HG03558 (cell line): Measurements from ENCODE around the gene LIN7B.
A peak's percentile ranks its signal among the peaks of the same experiment; 100 is the strongest.
"Not testable (repeated sequence)": the region's sequence is repeated elsewhere in the genome, so short reads cannot be mapped to it uniquely, and the experiment has no call there.

ENCODE experiments used
- ATAC-seq: cut with Tn5 transposase; IDR thresholded peaks from one replicate; pipeline ENCODE4 v1.9.1; 2021; ENCODE audit warnings: moderate number of reproducible peaks; ENCODE audit not compliant: unreplicated experiment; ENCODE audit errors: extremely low read depth

The LIN7B gene, protein sequence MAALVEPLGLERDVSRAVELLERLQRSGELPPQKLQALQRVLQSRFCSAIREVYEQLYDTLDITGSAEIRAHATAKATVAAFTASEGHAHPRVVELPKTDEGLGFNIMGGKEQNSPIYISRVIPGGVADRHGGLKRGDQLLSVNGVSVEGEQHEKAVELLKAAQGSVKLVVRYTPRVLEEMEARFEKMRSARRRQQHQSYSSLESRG

DNA sequence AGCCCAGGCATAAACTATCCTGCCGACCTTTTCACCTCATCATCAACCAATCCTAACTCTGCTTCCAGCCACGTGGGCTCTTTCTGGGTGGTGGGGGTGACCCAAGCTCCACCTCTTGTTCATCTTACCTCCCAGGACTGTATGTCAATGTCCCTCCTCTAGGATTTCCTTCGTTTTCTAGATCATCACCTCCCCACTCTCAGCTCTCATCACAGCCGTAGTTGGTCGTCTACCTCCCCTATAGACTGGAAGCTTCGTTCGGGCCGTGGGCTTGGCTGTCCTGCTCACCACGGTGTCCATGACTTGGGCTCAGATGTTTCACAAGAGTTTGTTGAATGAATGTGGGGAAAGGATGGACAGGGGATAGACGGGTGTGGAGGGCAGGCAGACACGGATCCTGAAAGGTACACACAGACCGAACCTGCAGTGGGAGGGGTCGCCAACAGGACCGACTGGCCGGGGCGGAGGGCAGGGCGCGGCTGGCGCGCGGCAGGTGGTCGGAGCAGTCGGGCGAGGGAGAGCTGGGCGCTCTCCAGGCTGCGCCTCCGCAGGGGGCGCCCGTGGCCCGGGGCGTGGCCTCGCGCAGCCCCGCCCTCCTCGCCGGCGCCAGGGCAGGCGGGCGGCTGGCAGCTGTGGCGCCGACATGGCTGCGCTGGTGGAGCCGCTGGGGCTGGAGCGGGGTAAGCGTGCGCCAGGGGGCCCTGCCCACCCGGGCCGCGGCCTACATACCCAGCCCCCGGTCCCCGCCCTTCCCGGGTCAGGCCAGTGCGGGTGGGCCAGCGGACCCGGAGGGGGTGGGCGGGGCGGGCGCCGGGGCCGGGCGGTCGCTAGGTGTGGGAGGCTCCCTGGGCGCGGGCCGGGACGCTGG is at the start of gene LIN7B:
Gene LIN7B, plus strand, starts transcription at position 609 of the 868 bp plus-strand sequence. Its CDS starts 35 bp downstream, at position 644.
- no peak for ATAC-seq

DNA sequence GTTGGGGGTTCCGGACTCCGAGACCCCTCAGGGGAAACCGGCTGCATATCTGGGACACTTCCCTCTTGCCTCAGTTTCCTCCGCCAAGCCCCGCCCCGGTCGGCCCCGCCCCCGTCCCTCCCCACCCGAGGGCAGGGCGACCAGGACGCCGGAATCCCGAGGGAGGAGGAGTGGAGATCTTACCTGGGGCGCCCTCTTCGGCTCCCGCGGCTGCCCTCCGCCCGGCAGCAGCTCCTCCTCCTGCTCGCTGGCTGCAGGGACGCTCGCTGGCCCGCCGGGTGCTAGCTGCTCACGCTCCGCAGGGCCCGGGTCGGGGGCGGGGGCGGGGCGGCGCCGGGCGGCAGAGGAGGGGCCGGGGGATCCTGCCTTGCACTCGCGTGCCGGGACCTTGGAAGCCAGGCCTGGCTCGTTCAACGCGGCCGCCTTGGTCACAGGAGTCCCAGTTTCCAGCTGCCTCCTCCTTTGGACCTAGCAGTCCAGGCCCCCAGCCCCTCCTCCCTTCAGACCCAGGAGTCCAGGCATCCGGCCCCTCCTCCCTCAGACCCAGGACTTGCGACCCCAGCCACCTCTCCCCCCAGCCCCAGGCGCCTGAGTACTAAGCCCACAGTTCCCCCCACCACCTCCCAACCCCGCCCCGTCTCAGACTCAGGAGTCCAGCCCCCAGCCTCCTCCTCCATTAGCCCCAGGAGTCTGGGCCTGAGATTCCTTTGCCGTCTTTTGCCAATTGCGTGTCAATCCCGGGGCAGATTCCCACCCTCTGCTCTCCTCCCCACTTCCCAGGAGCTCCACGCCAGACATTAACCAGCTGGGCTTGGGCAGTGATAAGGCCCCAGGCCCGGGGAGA is 49.2 kb upstream of the LIN7B start, which contains the start of gene NTF4:
Gene NTF4, minus strand, starts transcription at position 51 of the 844 bp plus-strand sequence. CDS start 2,821 bp downstream, outside the sequence.
- ATAC-seq, result no peak

DNA sequence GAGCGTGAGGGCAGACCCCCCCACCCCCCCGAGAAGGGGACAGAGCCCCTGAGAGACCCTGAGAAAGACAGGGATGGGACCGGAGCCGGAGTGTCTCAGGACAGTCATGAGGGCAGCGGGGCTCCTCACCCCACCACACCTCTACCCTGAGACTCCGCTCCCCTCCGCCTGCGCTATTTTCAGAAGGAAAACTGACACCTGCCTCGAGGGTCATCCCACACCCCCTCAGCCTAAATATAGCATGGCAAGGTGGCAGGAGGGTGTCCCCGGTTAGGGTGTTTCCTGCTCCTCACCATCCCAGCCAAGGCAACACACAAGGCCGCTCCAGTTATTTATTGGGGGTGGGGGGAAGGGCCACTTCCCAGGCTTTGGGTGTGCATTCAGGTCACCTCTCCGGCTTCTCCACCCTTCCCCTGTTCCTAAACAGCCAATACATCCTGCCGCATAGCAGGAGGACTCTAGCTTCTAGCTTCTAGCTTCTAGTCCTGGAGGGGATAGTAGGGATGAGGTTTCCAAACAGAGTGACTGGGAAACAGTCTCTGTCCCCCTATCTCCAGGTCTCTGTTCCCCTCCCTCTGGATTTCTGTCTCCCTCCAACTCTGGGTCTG is 48.2 kb upstream of the LIN7B start:
- no peak for ATAC-seq

DNA sequence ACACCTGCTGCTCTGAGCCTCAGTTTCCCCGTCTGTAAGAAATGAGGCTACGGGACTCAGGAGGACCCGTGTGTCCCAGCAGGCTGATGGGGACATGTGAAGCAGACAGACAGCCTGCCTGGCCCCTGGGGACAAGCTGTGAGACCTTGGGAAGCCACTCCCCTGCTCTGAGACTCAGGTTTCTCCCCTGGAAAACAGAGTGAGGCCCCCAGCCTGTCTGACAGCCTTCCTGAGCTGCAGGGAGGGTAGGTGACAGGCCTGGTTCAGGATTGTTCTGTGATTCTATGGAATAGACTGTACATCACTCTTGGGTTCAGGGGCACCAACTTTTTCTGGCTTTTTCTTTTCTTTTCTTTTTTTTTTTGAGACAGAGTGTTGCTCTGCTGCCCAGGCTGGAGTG is 46.6 kb upstream of the LIN7B start:
- ATAC-seq, result no peak

DNA sequence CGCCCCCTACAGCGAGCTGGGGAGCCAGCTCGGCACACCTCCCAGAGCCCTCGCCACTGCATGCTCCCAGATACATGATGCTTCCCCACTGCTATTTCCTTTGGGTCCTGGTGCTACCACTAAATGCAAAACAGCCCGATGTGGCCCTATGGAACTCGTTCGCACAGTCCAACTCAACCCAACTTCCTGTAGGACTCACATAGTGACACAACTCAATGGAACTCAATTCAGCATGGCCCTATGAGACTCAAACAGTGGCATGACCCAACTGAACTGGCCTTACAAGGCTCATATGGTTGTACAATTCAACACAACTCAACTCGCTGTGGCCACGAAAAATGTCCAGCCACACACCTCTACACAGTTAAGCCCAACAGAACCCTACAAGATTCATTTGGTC is 45.1 kb upstream of the LIN7B start:
- ATAC-seq, result no peak

DNA sequence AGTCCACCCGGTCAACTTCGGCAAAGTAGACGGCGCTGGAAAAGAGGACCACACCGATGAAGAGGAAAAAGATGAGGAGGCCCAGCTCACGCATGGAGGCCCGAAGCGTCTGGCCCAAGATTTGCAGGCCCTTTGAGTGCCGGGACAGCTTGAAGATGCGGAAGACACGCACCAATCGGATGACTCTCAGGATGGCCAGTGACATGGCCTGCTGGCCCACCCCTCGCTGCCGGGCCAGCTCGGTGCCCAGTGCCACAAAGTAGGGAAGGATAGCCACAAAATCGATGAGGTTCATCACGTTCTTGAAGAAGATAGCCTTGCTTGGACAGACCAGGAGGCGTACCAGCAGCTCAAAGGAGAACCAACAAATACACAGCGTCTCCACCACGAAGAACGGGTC is 43.8 kb upstream of the LIN7B start:
- ATAC-seq, result no peak

DNA sequence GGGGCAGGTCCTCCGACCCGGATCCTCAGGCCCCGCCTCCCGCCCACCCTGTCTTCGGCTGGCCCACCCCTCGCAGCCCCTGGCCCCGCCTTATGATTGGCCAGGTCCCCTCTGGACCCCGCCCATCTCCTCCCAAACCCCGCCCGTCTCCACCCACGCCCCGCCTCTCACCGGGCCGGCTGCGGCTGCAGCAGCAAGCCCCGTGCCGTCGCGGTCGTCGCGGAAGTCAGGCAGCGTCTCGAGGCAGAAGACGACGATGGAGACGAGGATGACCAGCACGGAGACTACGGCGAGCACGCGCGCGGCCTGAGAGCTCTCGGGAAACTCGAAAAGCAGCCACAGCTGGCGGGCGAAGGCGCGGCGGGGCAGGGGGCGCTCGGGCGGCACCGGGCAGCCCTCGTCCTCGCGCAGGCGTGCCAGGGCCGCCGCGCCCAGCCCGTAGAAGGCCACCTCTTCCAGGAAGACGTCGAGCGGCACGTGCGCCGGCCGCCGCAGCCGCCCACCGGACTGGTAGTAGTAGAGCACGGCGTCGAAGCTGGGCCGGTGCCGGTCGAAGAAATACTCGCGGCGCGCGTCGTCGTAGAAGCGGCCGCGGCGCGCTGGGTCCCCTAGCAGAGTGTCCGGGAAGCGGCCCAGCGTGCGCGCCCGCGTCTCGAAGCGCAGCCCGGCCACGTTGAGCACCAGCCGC is 42.2 kb upstream of the LIN7B start:
- ATAC-seq, result no peak

DNA sequence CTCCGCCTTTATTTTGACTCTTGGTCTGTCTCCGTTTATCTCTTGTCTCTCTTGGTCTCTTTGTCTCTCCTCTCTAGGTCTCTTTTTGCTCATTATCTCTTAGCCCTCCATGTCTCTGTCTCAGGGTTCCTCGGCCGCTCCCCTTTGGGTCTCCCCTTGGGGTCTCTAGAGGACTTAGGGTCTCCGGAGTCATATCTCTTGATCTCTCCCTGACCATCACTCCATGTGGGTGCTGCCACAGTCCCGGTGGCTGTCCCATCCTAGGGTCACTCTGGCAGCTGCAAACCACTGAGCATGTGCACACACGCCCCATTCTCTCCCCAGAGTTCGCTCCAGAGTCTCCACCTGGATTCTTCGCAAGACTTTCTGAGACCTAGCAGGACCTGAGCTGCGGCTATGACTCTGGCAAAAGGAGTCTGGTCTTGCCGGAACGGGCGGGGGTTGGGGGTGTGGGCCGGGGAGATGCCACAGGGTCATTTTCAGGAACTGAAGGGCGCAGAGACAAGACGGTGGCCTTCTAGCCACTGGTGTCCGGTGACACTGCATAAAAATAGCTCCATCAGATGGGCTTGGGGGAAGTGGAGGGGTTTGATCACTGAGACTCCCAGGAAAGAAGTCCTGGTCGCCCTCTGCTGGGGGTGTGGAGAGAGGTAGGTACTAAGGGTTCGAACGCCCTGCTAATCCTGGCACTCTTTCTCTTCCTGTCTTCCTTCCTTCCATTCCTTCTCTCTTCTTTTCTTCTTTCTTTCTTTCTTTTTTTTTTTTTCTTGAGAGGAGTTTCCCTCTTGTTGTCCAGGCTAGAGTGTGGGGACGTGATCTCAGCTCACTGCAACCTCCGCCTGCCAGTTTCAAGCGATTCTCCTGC is 40.4 kb upstream of the LIN7B start:
- ATAC-seq, result no peak

DNA sequence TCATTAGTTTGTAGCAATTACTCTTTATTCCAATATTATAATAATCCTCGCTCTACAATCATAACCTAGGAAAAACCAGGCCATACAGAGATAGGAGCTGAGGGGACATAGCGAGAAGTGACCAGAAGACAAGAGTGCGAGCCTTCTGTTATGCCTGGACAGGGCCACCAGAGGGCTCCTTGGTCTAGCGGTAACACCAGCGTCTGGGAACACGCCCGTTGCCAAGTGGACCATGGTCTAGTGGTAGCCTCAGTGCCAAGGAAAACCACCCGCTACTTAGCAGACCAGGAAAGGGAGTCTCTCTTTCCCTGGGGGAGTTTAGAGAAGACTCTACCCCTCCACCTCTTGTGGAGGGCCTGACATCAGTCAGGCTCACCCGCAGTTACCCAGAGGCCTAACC is 39.3 kb upstream of the LIN7B start:
- ATAC-seq, result not testable (repeated sequence)

DNA sequence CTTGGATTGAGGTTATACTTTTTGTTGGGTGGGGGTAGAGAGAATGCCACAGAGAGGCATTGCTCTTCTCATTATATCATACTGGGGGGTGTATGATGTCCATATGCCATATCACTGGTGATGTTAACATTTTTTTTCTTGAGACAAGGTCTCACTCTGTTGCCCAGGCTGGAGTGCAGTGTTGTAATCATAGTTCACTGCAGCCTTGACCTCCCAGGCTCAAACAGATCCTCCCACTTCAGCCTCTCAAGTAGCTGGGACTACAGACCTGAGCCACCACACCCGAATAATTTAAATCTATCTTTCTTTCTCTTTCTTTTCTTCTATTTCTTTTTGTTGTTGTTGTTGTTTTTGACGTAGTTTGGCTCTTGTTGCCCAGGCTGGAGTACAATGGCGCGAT is 33.8 kb upstream of the LIN7B start:
- no peak for ATAC-seq

DNA sequence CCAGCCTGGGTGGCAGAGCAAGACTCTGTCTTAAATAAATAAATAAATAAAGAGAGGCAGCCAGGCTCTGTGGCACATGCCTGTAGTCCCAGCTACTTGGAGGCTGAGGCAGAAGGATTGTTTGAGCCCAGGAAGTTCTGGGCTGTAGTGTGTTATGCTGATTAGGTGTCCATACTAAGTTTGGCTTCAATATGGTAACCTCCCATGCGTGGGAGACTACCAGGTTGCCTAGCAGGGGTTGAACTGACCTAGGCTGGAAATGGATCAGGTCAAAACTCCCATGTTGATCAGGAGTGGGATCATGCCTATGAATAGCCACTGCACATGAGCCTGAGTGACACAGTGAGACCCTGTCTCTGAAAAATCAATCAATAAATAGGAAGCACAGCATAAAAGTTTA is 32.9 kb upstream of the LIN7B start:
- ATAC-seq, result no peak

DNA sequence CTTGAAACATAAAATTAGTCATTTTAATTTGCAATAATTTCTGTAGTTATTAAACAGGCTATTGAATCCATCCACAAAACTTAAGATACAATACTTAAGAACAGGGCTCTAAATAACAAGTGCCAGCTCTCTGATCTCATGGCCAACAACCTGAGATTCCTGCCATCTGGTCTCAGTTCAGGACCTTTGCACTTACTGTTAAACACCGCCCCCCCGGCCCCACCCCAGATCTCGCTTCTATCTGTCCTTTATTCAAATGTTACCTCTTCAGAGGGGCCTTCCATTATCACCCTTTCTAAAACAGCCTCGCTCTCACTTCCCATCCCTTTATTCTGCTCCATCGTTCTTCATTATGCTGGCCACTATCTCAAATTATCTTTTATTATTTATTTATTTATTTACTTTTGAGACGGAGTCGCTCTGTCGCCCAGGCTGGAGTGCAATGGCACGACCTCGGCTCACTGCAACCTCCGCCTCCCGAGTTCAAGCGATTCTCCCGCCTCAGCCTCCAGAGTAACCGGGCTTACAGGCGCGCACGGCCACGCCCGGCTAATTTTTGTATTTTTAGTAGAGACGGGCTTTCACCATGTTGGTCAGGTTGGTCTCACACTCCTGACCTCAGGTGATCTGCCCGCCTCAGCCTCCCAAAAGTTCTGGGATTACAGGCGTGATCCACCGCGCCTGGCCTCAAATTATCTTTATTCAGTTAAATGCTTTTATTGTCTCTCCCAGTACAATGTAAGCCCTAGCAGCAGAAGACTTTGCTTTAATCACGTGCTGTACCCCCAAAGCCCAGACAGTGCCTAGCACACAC is 29.8 kb upstream of the LIN7B start:
- ATAC-seq, result no peak

DNA sequence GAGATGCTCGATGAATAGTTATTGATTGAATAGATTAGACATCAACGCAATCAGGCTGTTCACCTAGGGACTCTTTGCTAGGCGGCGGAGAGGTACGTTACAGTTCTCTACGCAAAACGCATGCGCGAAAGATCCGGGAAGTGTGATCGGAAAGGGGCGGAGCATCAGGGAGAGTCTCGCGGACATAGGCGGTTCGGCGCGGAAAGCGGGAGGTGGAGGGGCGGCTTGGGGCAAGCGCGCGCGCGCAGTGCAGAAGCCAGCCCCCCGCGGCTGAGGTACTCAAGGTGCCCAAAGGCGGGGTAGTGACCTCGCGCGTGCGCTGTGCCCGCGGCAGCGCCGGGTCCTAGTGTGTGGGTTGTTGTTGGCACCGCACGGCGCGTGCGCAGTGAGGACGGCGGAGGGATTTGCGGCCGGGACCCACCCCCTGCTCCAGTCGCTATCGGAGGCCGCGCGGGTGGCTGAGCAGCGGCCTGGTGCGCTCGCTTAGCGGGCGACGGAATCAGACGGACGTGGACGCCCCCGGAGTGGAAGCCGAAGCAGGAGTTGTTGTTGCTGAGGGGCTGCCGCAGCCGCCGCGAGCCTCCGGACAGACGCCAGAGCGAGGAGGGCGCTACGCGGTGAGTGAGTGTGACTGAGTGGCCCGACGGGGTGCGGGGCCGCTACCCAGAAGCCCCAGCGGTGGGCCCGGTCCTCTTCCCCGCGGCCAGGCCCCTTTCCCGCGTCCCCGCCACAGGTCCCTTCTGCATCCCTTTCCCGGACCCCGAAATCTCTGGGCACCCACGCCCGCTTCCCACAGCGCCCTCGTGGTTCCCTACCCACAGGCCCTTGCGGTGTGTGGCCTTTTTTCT is 28.9 kb upstream of the LIN7B start, which contains the start of gene SNRNP70:
Gene SNRNP70, plus strand, starts transcription at position 432 of the 848 bp plus-strand sequence. CDS start 964 bp downstream, outside the sequence.
- peak; percentile 78 for ATAC-seq

DNA sequence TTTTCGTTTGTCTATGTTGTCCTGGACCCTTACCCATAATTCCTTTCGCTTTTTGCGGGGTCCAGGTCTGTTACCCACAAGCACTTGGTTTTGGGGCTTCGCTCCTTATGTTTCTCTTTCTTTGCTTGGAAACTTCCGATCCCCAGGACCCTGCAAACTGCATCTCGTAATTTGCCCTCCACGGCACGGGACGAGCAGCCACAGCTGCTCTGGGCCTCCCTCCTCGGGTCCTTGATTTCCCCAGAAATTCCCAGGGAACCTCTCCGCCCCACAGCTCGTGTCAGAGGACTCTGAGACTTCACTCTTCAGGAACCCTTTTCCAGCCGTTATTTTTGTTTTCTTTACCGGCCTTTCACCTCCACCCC is 28.3 kb upstream of the LIN7B start:
- ATAC-seq, result no peak

DNA sequence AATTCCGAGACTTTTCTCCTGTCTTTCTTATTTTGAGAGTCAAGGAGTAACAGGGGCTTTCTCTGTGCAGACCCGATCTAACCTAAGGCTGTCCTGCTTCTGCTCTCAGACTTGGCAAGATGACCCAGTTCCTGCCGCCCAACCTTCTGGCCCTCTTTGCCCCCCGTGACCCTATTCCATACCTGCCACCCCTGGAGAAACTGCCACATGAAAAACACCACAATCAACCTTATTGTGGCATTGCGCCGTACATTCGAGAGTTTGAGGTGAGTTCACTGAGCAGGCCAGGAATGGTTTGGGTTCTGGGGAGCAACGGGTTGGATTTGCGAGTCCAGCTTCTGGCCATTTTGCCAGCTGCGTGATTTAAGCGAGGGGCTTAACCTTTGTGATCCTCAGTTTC is 27.9 kb upstream of the LIN7B start:
- no peak for ATAC-seq

DNA sequence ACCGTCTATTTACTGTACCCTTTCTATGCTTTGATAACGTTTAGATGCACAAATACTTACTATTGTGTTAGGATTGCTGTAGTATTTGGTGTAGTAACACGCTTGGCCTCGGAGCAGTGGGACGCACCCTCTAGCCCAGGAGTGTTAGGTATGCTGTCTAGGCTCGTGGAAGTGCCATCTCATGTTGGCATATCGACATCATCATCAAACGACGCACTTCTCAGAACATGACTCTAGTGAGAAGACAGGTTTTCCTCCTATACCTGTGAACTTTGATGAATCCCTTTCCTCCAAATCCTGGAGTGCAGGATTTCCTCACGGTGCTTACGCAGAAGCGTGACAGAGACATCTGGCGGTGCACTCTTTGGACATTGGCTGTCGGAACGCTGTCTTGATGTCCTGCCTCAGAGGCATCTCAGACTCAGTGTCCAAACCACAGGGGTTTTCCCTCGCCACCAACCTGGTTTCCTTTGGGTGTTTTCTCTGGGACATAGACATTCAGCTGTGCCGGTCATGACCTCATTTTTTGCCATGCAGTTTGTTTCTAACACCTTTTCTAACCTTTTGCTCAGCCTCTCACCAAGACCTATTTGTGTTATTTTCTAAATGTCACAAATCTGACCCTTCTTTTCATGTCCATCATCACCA is 22.7 kb upstream of the LIN7B start:
- ATAC-seq, result no peak

DNA sequence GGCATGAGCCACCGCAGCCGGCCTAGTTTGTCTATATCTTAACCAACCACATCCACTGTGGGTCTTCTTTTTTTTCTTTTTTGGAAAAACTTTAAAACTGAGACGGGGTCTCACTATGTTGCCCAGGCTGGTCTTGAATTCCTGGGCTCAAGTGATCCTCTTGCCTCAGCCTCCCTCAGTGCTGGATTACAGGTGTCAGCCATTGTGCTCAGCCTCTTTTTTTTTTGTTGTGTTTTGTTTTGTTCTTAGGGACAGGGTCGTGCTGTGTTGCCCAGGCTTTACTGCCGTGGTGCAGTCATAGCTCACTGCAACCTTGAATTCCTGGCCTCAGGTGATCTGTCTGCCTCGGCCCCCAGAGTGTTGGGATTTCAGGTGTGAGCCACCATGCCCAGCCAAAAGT is 21.5 kb upstream of the LIN7B start:
- ATAC-seq, result no peak
